Liver (tissue), 9 donors: ENCODE results near the gene PRKCD. TPM values are rescaled to one million over a fixed set of nuclear protein-coding genes. Genes with fewer than 3 reads are reported as not detected.

Experiments
- DNase-seq: peaks from one replicate; pipeline ENCODE4 v3.0.0-alpha.2; 2017; ENCODE audit warnings: low spot score
- H3K27ac ChIP-seq, 2 donors: one replicate each; pipeline ENCODE4 v1.7.0; 2013; ENCODE audit warnings: inconsistent platforms in 2 of 2, low read length in 2 of 2, control low read depth in 1 of 2, low read depth in 1 of 2, mild to moderate bottlenecking in 1 of 2
- H3K27me3 ChIP-seq, 4 donors: one replicate each; pipeline versions ENCODE4 v1.6.1 to v1.7.0; 2013; ENCODE audit warnings: low read length in 3 of 4, inconsistent platforms in 1 of 4, mild to moderate bottlenecking in 1 of 4, moderate library complexity in 1 of 4; ENCODE audit not compliant: control insufficient read depth in 4 of 4, insufficient read depth in 4 of 4
- H3K36me3 ChIP-seq, 4 donors: one replicate each; pipeline versions ENCODE4 v1.6.1 to v1.7.0; 2013; ENCODE audit warnings: low read length in 3 of 4, mild to moderate bottlenecking in 3 of 4, low read depth in 1 of 4, moderate library complexity in 1 of 4; ENCODE audit not compliant: control insufficient read depth in 4 of 4, insufficient read depth in 3 of 4
- H3K4me1 ChIP-seq, 4 donors: one replicate each; pipeline versions ENCODE4 v1.6.1 to v1.7.0; 2013; ENCODE audit warnings: low read length in 3 of 4, mild to moderate bottlenecking in 3 of 4, moderate library complexity in 1 of 4; ENCODE audit not compliant: control insufficient read depth in 4 of 4, insufficient read depth in 4 of 4
- H3K4me3 ChIP-seq, 3 donors: one replicate each; pipeline versions ENCODE4 v1.6.1 to v1.7.0; 2013; ENCODE audit warnings: low read length in 3 of 3, control low read depth in 1 of 3, low read depth in 1 of 3, mild to moderate bottlenecking in 1 of 3
- H3K9ac ChIP-seq, 2 donors: one replicate each; pipeline ENCODE4 v1.7.0; 2013; ENCODE audit warnings: low read length in 2 of 2, mild to moderate bottlenecking in 2 of 2, moderate library complexity in 2 of 2, control low read depth in 1 of 2, low read depth in 1 of 2
- H3K9me3 ChIP-seq, 4 donors: one replicate each; pipeline versions ENCODE4 v1.6.1 to v1.7.0; 2013; ENCODE audit warnings: low read length in 3 of 4; ENCODE audit not compliant: control insufficient read depth in 4 of 4
- ATF3 ChIP-seq: IDR thresholded peaks from 2 replicates; pipeline ENCODE4 v1.6.1; 2016; ENCODE audit warnings: antibody characterized with exemption
- CTCF ChIP-seq: fragments of 150-350 bp; IDR thresholded peaks from 2 replicates; pipeline ENCODE4 v1.5.1; 2017; ENCODE audit warnings: improper control_type of control experiment, low read depth, low read length; ENCODE audit not compliant: missing input control
- EGR1 ChIP-seq, 2 donors: IDR thresholded peaks; 2 replicates each; pipeline ENCODE4 v1.6.1; 2016 to 2018; ENCODE audit warnings: antibody characterized with exemption in 2 of 2, low read depth in 2 of 2
- FOXA1 ChIP-seq: IDR thresholded peaks from 2 replicates; pipeline ENCODE4 v1.6.1; 2016; ENCODE audit warnings: antibody characterized with exemption
- FOXA2 ChIP-seq: IDR thresholded peaks from 2 replicates; pipeline ENCODE4 v1.6.1; 2016; ENCODE audit warnings: antibody characterized with exemption
- GABPA ChIP-seq, 2 donors: IDR thresholded peaks in 1 of 2; conservative IDR thresholded peaks in 1 of 2; 2 replicates each; pipeline ENCODE4 v1.6.1; 2016; ENCODE audit warnings: antibody characterized with exemption in 2 of 2, mild to moderate bottlenecking in 1 of 2, moderate library complexity in 1 of 2
- HNF4A ChIP-seq, 2 donors: conservative IDR thresholded peaks; 2 replicates each; pipeline ENCODE4 v1.6.1; 2016; ENCODE audit warnings: antibody characterized with exemption in 2 of 2, mild to moderate bottlenecking in 2 of 2
- JUND ChIP-seq, 2 donors: IDR thresholded peaks; 2 replicates each; pipeline ENCODE4 v1.6.1; 2016; ENCODE audit warnings: antibody characterized with exemption in 2 of 2
- MAX ChIP-seq: IDR thresholded peaks from 2 replicates; pipeline ENCODE4 v1.6.1; 2016; ENCODE audit warnings: antibody characterized with exemption
- NR2F2 ChIP-seq: IDR thresholded peaks from 2 replicates; pipeline ENCODE4 v1.6.1; 2016; ENCODE audit warnings: antibody characterized with exemption
- RAD21 ChIP-seq, 2 donors: IDR thresholded peaks; 2 replicates each; pipeline ENCODE4 v1.6.1; 2016; ENCODE audit warnings: antibody characterized with exemption in 2 of 2, mild to moderate bottlenecking in 2 of 2
- REST ChIP-seq: IDR thresholded peaks from 2 replicates; pipeline ENCODE4 v1.6.1; 2016; ENCODE audit warnings: antibody characterized with exemption, mild to moderate bottlenecking
- RXRA ChIP-seq, 2 donors: IDR thresholded peaks; 2 replicates each; pipeline ENCODE4 v1.6.1; 2017 to 2018; ENCODE audit warnings: antibody characterized with exemption in 2 of 2, mild to moderate bottlenecking in 1 of 2
- SP1 ChIP-seq: IDR thresholded peaks from 2 replicates; pipeline ENCODE4 v1.6.1; 2018; ENCODE audit warnings: antibody characterized with exemption, mild to moderate bottlenecking
- TAF1 ChIP-seq: conservative IDR thresholded peaks from 2 replicates; pipeline ENCODE4 v1.6.1; 2016; ENCODE audit warnings: antibody characterized with exemption, mild to moderate bottlenecking
- ZBTB33 ChIP-seq: IDR thresholded peaks from 2 replicates; pipeline ENCODE4 v1.6.1; 2016; ENCODE audit warnings: antibody characterized with exemption
- WGBS: extraction: QIAGEN DNeasy Blood & Tissue Kit; methylation state at CpG from one replicate; pipeline ENCODE4 v1.1.7; 2013; 5-methylcytosine and 5-hydroxymethylcytosine counted together
- polyA plus RNA-seq, 2 donors: library from polyadenylated mRNA; stranded (reverse) in 1 of 2; unstranded in 1 of 2; fragments of 200-250 nt in 1 of 2; fragments of >200 nt in 1 of 2; fragmentation: Nextera tagmentation in 1 of 2; extraction: Ambion mirVana in 1 of 2; gene quantifications; one replicate each; pipeline versions ENCODE4 v1.2.1 to v1.2.3, GENCODE V29; 2013 to 2015
- total RNA-seq, 2 donors: library from RNA; depleted of rRNA; stranded (reverse); fragments of >200 nt; gene quantifications; one replicate each; pipeline ENCODE4 v1.2.3, GENCODE V29; 2014
- donor health status: healthy.
- donor health status: healthy.
- donor health status: healthy.
- donor health status: healthy.
- donor health status: healthy.

PRKCD gene
- total and polyA plus RNA-seq, 4 donors = 3.1 to 7.3 (median 3.4) TPM

GRCh38 chr3:53189276-53189675 lies 28.3 kb downstream of the PRKCD start:
- Histone ChIP-seq H3K36me3 (peaks cover 0 to 17% (median 7%) of the 10 kb centered on the region in 4 donors), H3K9ac (no peak overlapping the region), H3K4me1 (peaks cover 0 to 2% (median 0%) of the 10 kb centered on the region in 4 donors), H3K27me3 (no peaks in the 10 kb centered on the region), H3K27ac (no peak overlapping the region), H3K9me3 (no peaks in the 10 kb centered on the region), H3K4me3 (no peak overlapping the region)
- no peak for TF ChIP-seq TAF1
- TF ChIP-seq HNF4A (conservative IDR thresholded peaks at IDR 0.05) = no peak
- no peak for TF ChIP-seq SP1
- TF ChIP-seq MAX = no peak
- TF ChIP-seq NR2F2 = no peak
- no peak for TF ChIP-seq FOXA2
- TF ChIP-seq EGR1 (IDR thresholded peaks at IDR 0.05; ENCODE audit: low read depth in 2 of 2) = no peak
- DNase-seq = no peak
- WGBS = 92% methylated on average over 3 of the region's 3 CpGs

- Histone ChIP-seq H3K27ac (no peak overlapping the region), H3K36me3 (peaks cover 0 to 15% (median 6%) of the 10 kb centered on the region in 4 donors)
Measured at GRCh38 chr3:53190659-53191058, 29.6 kb downstream of the PRKCD start.

More at GRCh38 chr3:53190659-53191058, 29.6 kb downstream of the PRKCD start:
- no peak for DNase-seq
- H3K9ac ChIP-seq = no peak overlapping the region
- WGBS = 83% methylated on average over 3 of the region's 3 CpGs
- peaks cover 0 to 2% (median under 1%) of the 10 kb centered on the region in 4 donors for H3K4me1 ChIP-seq
- TF ChIP-seq EGR1 (IDR thresholded peaks at IDR 0.05; ENCODE audit: low read depth in 2 of 2) (no peak), CTCF (no peak), RXRA (IDR thresholded peaks at IDR 0.05) (no peak), FOXA2 (no peak), HNF4A (conservative IDR thresholded peaks at IDR 0.05) (no peak), FOXA1 (no peak), SP1 (no peak), ZBTB33 (no peak), ATF3 (no peak), GABPA (IDR thresholded peaks at IDR 0.05 in 1 of 2, conservative IDR thresholded peaks at IDR 0.05 in 1 of 2) (no peak), JUND (IDR thresholded peaks at IDR 0.05) (no peak), REST (no peak), NR2F2 (no peak), MAX (no peak), TAF1 (no peak), RAD21 (IDR thresholded peaks at IDR 0.05) (no peak)
- H3K27me3 ChIP-seq = no peaks in the 10 kb centered on the region
- no peak overlapping the region for H3K4me3 ChIP-seq
- H3K9me3 ChIP-seq = no peaks in the 10 kb centered on the region
